Erythroblast (primary cell): ENCODE data around the gene ATP11B.

Experiments used
- GATA1 ChIP-seq: IDR thresholded peaks from 2 replicates; pipeline ENCODE4 v1.6.1; 2011; ENCODE audit warnings: low read depth, mild to moderate bottlenecking, control low read depth, low read length, moderate library complexity
- POLR2A ChIP-seq: IDR thresholded peaks from 2 replicates; pipeline ENCODE4 v1.6.1; 2011; ENCODE audit warnings: mild to moderate bottlenecking, low read length

DNA sequence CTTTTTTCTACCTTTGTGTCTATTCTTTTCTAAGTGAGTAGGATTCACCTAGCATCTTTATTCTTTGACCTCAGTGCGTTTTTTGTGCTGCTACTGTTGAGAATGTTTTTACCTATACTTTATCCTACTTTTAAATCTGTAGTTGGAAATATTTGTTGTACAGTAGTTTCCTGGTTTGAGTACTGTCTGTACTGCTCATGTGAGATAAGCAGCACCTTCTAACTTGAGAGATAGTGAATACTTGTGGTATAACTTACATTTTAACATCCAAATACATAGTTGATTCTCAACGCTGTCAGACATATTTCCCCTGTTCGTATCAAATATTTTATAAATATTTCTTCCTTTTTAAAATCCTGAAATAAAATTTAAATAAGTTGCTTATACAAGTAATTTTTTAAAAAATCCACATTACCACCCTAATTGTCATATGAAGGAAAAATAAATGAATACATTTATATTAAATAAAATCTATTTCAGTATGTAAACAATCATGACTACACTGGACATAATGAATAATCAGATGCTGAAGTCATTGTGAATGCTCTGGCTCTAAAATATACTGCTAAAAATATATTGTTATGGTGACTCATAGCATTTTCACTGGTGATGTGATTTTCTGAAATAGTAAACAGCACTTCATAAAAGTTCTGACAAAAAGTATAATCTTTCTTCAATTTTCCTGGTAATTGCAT is 17.4 kb downstream of the ATP11B start:
- TF ChIP-seq POLR2A (no peak), GATA1 (no peak)
